Dermis blood vessel endothelial cell (primary cell): ENCODE data around the gene GNPDA1. TPM values are rescaled to one million over a fixed set of nuclear protein-coding genes. Genes with fewer than 3 reads are reported as not detected.

Experiments used
- DNase-seq: peaks from one replicate; pipeline ENCODE4 v3.0.0; 2010
- total RNA-seq: library from RNA; depleted of rRNA; stranded (reverse); fragments of >200 nt; gene quantifications from 2 replicates; pipeline ENCODE4 v1.2.3, GENCODE V29; 2014

Gene GNPDA1
- total RNA-seq, 1 donor from 2014 or later, result 51.4 TPM

DNA sequence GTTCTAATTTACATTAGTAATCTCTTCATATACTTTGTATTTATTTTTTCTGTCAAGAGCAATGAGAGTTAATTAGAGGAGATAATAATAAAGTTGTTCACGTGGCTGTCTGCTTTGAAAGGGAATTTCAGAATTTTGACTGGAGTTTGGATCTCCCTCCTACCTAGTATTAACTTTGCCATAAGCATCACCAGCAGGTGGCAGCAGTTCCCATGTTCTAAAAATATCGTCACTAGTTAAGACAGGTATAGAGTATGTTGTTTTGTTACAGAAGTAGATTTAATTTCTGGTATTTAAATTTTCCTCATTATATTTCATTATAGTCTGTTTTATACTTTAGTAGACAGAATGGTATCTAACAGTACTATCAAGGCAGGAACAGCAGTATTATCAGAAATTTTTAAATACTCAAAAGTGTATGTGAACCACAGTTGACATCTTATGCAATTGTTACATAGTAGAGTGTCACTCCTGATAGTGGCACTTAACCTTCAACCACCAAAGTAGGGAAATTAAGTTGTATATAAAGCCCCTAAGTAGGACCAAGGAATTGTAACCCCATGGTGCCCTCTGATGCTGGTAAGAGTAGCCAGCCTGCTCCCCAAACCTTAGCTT is 20.4 kb downstream of the GNPDA1 start:
- peak; percentile 84 for DNase-seq

DNA sequence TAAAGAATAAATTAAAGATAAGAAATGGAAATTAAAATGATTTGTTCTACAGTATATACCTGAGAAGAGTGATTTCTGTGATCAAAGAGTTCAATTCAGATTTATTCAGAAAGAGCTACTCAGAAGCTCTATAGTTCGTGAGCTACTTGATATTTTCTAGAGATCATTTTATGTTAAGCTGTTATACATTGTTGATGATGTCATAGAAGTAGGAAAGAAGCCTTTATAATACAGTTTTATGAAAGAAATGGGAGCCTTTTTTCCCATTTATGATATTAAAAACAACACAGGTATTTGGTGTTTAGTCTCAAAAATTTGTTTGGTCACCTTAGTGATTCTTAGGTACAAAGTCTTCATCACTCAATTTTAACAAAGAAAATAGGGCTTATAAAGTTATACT is 23.1 kb downstream of the GNPDA1 start:
- no peak for DNase-seq

DNA sequence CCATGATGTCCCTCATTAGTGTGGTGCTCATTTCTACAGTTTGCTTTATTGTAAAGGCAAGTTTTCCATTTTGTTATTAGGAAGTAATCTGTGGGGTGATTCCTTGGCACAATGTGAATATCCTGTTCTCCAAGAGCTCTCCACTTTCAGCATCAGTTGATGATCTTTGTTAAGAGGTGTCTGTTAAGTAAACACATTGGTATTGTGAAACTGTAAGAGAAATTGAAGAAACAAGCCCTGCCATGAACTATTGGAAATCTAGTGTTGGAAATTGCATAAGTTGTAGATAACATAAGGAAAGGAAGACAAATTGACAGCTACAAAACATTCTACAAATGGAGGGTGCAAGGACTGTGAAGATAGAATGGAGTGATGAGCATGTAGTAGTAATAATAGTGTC is 26.8 kb downstream of the GNPDA1 start:
- DNase-seq, result no peak

DNA sequence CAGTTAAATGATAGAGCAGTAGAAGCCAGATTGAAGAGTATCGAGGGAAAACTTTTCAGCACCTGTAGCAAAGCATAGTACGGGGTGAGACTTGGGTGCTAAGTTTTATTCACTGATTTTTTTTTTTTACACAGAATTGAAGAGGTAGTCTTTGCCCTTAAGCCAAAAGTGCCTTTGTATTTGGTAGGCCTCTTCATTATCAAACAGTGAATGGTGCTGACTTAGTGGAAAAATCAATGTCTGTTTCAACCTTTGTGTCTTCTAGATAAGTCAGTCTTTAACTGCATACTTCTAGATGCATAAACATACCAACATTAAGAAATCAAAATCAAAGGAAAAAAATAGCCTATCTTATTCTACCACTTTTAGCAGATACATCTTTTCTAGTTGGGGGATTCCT is 30.2 kb downstream of the GNPDA1 start:
- no peak for DNase-seq

DNA sequence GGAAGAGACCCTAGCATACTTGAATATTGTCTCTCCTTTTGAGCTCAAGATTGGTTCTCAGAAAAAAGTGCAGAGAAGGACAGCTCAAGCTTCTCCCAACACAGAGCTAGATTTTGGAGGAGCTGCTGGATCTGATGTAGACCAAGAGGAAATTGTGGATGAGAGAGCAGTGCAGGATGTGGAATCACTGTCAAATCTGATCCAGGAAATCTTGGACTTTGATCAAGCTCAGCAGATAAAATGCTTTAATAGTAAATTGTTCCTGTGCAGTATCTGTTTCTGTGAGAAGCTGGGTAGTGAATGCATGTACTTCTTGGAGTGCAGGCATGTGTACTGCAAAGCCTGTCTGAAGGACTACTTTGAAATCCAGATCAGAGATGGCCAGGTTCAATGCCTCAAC is 34.4 kb downstream of the GNPDA1 start:
- DNase-seq, result no peak

DNA sequence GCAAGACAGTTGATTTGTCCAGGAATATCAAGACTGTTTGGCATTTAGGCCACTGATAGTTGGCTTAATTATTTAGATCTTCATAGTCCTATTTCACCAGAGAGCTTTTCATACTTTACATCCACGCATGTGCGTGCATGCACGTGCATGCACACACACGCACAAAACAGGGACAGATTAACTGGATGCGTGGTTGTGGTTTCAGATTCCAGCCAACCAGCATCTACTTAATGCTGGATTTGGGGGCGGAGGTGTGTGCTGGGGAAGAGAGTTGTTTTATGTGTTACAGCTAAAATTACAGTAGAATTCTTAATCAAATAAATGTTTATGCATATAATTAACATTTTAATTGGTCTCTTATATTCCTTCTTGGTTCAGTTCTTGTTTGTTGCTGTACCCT is 36.7 kb downstream of the GNPDA1 start:
- DNase-seq, result no peak

DNA sequence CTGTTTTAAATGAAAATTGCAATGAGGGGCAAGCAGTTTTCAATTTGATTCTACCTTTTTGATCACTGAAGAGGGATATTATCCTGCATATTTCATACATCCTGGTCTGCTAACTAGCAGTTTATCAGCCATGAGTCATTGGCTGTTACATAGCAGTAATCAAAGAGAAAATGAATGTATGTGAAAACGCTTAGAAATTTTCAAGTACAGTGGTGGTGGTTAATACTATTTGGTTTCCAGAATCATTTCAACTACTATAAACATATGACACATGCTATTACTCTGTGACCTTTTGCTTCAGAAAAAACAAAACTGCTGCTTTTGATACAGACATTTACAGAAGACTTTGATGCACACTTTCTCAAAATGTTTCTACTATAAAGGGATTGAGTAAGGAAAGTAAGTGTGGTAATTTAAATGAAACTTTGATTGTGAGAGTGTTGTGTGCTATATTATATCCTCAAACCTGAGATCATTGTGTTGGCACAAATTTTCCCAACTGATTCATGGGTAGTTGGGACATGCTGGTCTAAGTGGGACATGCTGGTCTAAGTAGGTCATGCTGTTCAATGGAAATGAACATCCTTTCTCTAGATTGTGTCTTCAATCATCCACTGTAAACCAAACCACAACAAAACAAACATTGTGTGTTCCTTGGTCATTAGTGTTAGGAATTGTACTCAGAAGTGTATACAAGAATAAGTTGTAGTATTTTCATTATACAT is 38.8 kb downstream of the GNPDA1 start:
- no peak for DNase-seq

DNA sequence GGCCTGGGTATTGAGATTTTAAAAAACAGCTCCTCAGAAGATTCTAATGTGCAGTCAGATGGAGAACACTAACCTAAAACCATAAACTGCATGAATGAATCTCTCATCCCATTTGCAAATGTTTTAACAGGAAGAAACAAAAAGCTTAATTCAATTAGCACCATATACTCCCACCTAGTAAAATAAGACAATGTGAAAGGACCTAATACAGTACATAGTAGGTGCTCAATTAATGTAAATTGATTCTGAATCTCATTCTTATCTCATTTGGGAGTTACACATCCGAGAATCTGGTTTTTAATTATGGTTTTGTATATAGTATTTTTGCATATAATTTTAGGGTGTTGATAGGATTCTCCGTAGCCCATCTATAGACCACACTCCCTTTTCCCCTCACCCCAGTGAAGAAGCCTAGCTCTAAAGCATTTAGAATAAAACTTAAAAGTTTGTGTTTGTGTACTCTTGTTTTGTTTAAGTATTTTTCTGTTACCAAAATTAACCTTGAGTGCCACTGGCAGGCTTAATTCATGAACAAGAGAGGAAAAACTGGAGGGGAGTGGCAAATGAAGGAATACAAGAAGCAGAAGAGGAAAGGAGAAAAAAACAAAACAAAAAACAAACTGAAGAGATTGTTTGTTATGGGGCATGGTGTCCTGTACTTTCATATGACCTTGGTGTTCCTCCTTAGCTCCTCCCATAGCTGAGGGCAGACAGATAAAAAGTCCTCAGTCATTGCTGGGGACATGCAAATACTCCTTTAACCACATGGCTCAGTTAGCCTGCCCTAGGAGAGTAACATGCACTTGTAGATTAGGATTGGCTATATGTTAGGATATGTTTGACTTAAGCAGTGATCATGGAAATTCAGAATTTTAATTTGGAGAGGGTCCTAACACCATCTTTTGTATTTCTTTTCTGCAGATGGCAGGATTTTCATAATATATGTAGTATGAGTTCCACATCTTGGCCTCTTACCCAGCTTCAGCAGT is 42.8 kb downstream of the GNPDA1 start:
- DNase-seq, result no peak

DNA sequence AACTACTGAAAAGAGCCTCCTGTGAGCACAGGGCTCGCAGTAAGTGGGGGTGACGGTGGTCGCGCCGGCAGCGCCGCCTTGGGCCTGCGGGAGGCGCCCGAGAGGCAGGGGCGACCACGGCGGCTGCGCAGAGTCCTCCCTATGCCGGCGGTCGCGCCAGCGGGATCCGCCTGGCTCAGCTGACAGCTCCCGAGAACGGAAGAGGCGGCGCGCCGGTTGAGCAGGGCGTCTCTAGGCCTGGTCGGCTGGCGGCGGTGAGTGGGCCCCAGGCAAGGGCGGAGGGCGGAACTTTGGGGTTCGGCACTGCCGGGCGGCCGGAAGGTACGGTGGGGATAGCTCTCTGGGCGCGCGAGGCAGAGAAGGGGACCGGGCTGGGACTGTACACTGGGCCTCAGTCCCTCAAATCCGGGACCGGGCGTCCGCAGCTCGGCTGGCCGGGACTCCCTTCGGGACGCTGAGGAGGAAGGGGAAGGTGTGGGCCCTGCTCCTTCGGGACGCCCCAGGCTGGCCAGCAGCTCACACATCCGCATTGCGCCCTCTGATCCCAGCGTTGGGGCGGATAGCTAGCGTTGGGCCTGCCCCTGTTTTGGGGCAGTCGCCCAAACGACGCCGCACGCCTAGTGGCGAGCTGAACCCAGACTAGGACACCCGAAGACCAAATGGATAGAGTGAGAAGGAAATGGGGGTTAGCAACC is 43.8 kb downstream of the GNPDA1 start, which contains the start of gene RNF14:
RNF14 (plus strand) TSS at position 192 of the 695 bp plus-strand sequence. CDS start 4,484 bp downstream, outside the sequence.
- peak; percentile 97 for DNase-seq

DNA sequence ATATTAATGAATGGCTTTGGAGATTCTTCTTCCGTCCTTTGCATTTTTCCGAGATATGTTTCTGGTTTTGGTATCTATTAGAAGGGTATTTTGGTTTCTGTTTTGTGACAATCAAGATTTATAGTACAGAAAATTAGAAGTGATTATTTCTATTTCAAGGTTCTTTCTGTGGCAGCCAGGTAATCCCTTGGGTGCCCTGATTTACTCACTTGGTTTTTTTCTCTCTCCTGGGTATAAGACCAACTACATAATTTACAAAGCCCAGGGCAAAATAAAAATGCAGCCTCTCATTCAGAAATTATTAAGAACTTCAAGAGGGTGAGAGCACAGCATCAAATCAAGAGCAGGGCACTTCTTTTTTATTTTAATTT is 45.9 kb downstream of the GNPDA1 start:
- DNase-seq, result no peak

DNA sequence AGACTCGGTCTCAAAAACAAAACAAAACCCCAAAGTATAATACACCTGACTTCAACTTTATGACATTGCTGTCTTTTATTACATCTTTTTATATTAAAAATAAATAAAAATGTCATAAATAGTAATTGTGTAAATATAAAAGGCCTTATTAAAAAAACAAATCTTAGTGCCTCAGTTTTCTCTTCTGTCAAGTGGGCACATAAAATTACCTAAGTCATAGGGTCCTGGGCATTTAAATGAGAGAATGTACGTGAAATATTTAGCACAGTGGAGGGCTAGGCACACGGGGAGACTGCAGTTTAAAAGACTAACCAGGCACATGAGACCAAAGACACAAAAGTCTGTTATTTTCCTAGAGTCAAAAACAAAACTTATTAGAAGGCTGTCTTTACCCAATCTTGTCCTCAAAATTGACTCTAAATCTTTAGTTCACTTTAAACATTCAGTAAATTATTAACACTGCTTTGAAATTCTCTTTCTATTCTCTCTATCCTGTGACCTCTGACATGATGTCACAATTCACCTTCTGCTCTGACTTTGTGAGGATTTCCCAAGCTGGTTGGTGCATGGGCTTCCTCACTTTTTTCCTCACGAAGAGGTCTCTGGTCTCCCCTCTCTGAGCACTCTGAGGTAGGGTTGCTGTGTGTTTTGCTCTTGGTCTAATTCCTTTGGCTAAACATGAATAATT is 46.4 kb downstream of the GNPDA1 start:
- no peak for DNase-seq

DNA sequence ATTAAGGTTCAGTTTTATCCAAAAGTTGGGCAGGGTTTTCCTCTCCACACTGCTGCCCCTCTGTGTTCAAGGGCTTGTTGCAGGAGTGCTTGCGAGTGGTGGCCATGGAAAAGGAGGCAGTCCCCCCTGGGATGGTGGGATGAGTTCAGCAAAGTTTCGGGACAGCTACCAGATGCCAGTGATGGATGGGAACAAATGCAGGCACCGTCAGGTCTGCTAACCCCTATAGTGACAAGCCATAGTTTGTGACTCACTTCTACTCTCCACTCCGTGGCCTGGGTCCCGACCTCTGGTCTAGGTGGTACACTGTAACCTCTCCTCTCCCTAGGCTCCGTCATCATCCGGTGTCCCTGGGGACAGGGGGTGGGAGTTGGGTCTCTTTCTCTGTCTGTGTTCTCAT is 47.8 kb downstream of the GNPDA1 start:
- no peak for DNase-seq

DNA sequence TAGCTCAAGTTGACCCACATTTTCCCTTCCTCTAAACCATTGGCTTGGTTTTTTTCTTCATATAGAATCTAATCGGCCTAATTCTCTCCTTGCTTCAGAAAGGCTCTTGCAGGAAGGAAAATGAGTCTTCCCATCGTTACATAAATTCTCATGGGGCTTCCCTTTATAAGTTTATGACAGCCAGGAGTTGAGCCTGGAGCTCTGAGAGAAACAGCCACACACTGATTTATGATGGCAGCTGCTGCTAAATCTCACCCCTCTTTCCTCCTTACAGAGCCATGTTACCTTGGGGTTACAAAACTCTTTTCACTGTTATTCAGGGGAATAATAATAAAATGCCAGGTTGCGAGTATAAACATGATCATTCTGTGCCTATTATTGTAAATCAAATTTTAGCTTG is 49.1 kb downstream of the GNPDA1 start:
- no peak for DNase-seq

DNA sequence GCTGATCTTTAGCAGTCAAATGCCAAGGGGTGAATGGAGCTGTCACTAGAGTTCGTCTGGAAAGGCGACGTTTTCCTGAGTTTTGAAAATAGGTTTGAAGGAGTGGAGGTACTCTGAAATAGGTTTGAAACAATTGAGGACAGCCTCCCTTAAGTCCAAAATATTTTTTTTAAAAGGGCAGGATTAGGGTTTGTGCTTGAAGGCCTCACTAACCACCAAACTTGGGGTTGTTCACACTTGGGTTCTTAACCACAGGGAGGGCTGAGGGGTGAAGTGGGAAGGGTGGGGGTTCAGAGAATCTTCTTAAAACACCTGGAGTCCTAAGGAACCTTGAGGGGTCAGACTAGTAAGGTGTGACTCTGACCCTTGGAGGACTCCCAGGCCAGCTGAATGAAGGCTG is 51.4 kb downstream of the GNPDA1 start:
- DNase-seq, result no peak

DNA sequence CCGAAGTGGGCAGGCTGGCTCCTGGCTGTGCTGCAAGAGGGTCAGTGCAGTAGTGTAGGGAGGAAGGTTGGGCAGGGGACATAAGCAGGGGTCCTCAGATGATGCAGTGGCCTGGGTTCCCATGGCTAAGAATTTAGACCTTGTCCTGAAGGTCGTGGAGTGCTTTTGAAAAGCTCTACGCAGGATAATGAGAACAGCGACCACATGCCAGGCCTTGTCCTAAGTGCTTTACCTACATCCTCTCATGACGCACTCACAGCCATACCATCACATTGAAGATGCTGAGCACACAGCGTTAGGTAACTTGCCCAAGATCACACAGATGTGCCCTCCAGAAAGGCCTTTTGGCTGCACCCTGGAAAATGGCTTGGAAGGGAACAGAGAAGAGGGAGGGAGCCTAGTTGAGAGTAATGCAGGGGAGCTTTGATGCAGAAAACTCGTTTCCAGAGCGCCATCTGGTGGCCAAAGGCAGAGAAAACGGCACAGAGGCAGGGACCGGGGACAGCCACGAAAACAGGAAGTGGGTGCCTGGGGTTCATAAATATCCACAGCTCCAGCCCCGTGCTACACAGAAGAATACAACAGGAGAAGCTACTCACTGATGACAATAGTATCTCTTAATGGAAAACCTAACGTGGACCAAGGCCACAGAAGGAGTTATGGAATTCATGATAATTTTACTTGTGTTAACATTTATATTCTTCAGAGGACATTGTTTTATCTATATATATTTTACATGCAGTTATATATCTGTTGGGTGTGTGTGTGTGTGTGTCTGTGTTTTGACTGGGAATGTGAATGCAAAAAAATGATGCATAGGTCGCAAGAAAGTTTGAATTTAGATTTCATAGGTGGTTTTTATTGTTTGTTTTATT is 52.1 kb downstream of the GNPDA1 start:
- DNase-seq, result peak; percentile 90

DNA sequence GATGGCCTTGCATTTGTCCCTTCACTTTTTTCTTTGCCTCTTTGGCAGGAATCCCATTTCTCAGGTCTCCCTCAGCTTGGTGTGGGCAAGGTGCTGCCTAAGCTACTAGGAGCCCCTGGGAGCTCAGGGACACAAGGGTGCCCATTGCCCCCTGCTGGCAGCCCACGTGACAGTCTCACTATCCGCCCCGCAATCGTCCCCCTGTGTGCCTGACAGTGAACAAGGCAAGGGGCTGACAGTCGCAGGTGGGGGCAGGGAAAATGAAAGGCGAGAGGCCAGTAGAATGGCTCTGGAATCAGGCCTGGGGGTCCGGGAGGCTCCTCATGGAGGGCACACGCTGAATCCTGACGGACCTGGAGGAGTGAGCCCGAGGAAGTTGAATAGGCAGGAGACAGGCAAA is 52.8 kb downstream of the GNPDA1 start:
- peak; percentile 63 for DNase-seq

DNA sequence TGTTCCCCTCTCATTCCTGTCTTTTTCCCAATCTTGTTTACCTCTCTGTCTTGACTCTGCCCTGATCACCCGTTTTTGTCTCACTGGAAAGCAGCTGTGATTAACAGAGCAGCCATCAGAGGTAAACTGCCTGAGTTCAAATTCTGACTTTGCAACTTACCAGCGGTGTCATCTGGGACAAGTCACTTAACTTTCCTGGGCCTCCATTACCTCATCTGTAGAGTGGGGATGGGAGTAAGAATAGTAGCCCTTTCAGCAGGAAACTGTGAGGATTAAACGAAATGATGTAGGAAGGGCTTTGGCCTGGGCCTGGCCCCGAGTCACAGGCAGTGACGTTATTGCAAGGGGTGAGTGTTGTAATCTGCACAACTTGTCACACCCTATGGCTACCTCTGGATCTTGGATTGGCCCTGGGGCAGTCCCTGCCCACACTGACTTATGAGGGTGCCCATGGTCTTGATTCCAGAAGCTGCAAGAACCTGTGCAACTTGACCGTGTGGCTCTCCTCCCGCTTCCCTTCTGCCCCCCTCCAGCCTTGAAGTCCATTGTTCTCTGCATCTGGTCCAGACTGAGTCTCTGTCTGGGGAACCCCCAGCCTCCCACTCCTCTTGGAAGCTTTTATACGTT is 54.2 kb downstream of the GNPDA1 start:
- DNase-seq, result peak; percentile 72

DNA sequence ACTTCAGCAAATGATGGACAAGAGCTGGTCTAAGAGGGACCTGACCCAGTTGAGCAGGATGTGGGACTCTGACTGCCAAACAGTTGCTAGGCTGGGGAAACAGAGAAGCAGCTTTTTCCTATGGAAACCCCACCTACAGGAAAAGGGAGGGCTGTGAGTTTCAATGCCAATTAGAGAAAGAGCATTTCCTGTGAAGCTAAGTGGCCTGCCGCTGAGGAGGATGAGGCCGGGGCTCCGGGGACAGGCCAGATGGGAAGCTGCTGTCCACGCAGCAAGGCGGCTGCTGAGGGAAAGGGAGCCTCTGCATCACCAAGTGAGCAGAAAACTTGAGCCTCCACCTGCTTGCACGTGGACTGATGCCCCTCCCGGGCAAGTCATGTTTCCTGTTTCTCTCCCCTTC is 54.7 kb downstream of the GNPDA1 start, which contains the start of gene PCDH12:
PCDH12 (minus strand) TSS at position 90 of the 400 bp plus-strand sequence. CDS start 351 bp downstream, outside the sequence.
- DNase-seq, result peak; percentile 93

DNA sequence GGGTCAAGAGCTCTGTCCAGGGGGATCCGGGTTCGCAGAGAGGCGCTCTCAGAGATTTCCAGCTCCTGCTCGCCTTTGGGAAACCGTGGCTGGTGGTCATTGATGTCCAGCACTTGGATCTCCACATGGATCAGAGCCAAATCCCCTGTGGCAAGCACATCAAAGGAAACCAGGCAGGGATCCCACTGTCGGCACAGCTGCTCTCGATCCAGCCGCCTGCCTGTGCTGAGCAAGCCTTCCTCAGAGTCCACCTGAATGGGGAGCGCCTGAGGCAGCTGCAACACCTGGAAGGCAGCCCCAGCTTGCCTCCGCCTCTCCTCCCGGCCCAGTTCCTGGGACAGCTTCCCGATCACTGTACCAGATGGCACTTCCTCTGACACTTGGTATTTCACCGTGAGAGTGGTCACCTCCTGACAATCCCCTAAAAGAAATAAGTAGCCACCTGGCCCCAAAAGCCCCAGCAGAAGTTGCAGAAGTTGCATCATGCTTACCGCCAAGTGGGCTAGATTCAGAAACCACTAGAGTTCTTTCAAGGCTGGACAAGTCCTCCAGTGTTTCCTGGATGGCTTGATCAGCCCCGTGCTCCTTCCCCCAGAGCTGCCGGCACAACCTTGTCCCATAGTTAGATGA is 55.3 kb downstream of the GNPDA1 start:
- no peak for DNase-seq

DNA sequence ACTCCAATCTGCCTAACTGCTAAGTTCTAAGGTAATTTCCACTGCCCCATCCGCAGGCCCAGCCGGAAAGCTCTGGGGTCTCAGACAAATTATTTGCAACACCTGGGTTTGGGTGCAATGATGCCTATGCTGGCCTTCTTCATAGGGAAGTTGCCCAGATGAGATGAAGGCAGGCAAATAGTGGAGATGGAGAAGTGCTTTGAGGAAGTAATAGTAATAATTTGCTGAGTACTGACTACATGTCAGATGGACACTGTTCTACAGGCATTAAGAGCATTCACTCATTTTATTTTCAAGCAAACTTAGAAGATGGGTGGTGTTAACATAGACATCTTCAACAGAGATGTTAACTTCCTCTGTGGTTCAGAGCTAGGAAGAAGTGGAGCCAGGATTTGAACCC is 58.6 kb downstream of the GNPDA1 start:
- no peak for DNase-seq
